Panc1 (cell line): ENCODE measurements around the gene ITGAD. TPM values are rescaled to one million over a fixed set of nuclear protein-coding genes. Genes with fewer than 3 reads are reported as not detected.

Experiments
- ATAC-seq: fragments of 200-7000 bp; cut with Tn5 transposase; 2 replicates; pipeline ENCODE4 v1.9.1; 2020; ENCODE audit warnings: mild to moderate bottlenecking, moderate library complexity
- BruUV-seq: library from RNA; stranded (reverse); fragments of 400-500 nt; replicated peaks from 2 replicates; lab custom pipeline; 2021; lab: Mats Ljungman, UMichigan
- CTCF ChIA-PET: fragments of 300-600 bp; sonication (Branson Sonifier 250); formaldehyde crosslinking; loops from one replicate; lab custom pipeline; 2022; ENCODE audit warnings: antibody characterized with exemption; lab: Charles Lee
- POLR2A ChIA-PET: fragments of 300-600 bp; sonication (Branson Sonifier 250); formaldehyde crosslinking; loops from one replicate; lab custom pipeline; 2022; ENCODE audit warnings: antibody characterized with exemption; lab: Charles Lee
- DNase-seq: peaks from one replicate; pipeline ENCODE4 v3.0.0-alpha.2; 2010; ENCODE audit warnings: low read depth, low spot score
- H3K27ac ChIP-seq: 2 replicates; pipeline ENCODE4 v1.5.1; 2011; ENCODE audit warnings: mild to moderate bottlenecking, low read length, inconsistent platforms
- H3K27me3 ChIP-seq: fragments of 200-500 bp; sonication (Bioruptor generic); 2 replicates; pipeline ENCODE4 v1.6.0; 2014; ENCODE audit warnings: low read length, inconsistent platforms; ENCODE audit not compliant: control insufficient read depth, insufficient read depth
- H3K36me3 ChIP-seq: fragments of 200-500 bp; sonication (Bioruptor generic); 2 replicates; pipeline ENCODE4 v1.5.1; 2014; ENCODE audit warnings: inconsistent platforms, mild to moderate bottlenecking, low read length, moderate library complexity; ENCODE audit not compliant: control insufficient read depth, insufficient read depth
- H3K4me1 ChIP-seq: 2 replicates; pipeline ENCODE4 v1.5.1; 2011; ENCODE audit warnings: inconsistent platforms, mild to moderate bottlenecking, low read length, moderate library complexity; ENCODE audit not compliant: control insufficient read depth, insufficient read depth
- H3K4me3 ChIP-seq, 2 experiments: 2 replicates each; pipeline ENCODE4 v1.5.1; 2011 to 2012; ENCODE audit warnings: low read depth in 2 of 2, low read length in 2 of 2, mild to moderate bottlenecking in 2 of 2, inconsistent platforms in 1 of 2, moderate library complexity in 1 of 2
- H3K9me3 ChIP-seq: fragments of 200-500 bp; sonication (Bioruptor generic); 2 replicates; pipeline ENCODE4 v1.5.1; 2014; ENCODE audit warnings: low read depth, mild to moderate bottlenecking, inconsistent platforms, low read length, moderate library complexity; ENCODE audit not compliant: control insufficient read depth, insufficient read depth
- POLR2AphosphoS5 ChIP-seq: IDR thresholded peaks from 2 replicates; pipeline ENCODE4 v1.6.1; 2012; ENCODE audit warnings: mild to moderate bottlenecking, low read depth, low read length, moderate library complexity
- SIN3A ChIP-seq: IDR thresholded peaks from 2 replicates; pipeline ENCODE4 v1.6.1; 2012; ENCODE audit warnings: low read depth, mild to moderate bottlenecking, low read length, moderate library complexity, borderline replicate concordance; ENCODE audit not compliant: insufficient read depth
- TCF7L2 ChIP-seq: IDR thresholded peaks from 2 replicates; pipeline ENCODE4 v1.6.1; 2011; ENCODE audit warnings: mild to moderate bottlenecking, low read depth, low read length, inconsistent platforms
- in situ Hi-C: cut with HindIII; loops from 2 replicates; pipeline ENCODE4 v1.10.0; 2016; ENCODE audit warnings: low sequenced_read_pairs, low pct_unique_long_range_greater_than_20kb
- intact Hi-C: fragments of 100-400 bp; cut with micrococcal nuclease; formaldehyde crosslinking; loops from one replicate; pipeline ENCODE4 v1.10.0; 2022; ENCODE audit not compliant: unreplicated experiment
- total RNA-seq: library from RNA; stranded (reverse); gene quantifications from one replicate; pipeline ENCODE4 v1.2.1, GENCODE V29; 2021; ENCODE audit not compliant: unreplicated experiment
- TF ChIP-seq, protein P1 (sequence below), 2 experiments: IDR thresholded peaks; 2 replicates each; pipeline ENCODE4 v1.6.1; 2011 to 2012; ENCODE audit warnings: low read depth in 2 of 2, control low read depth in 1 of 2, low read length in 1 of 2, mild to moderate bottlenecking in 1 of 2, moderate library complexity in 1 of 2; ENCODE audit not compliant: insufficient read depth in 1 of 2
- TF ChIP-seq, protein P2 (sequence below): fragments of 450-650 bp; IDR thresholded peaks from 2 replicates; pipeline ENCODE4 v1.5.1; 2017; ENCODE audit warnings: mild to moderate bottlenecking

The ITGAD gene
- total RNA-seq, 1 experiment from 2014 or later: not detected

DNA sequence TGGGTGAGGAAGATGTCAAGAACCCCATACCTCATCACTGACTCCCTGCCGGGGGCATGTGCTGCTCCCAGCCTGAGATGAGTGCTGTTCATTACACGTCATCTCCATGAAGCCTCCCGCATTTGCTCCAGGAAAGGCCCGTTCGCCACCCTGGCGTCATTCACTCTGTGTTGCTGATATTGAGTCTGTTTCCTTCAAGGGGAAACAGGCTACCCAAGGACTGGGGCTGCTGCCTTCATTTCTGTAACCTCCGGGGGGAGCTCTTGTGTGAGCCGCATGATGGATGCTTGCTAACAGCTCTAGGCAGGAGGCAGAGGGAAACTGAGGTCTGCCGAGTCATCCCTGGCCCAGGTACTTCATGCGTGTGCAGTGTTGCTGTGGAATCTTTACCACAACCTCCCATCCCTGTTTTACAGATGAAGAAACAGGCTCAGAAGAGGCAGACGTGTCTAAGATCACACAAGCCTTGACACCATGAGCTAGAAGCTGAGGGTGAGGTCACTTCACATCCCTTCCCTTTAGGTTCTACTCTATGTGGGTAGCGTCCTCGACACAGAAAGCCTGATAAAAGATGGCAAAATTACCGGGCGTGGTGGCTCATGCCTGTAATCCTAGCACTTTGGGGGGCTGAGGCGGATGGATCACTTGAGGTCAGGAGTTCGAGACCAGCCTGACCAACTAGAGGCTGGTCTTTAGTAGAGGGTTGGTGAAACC is 62.6 kb downstream of the ITGAD start:
- H3K27ac ChIP-seq: no peak overlapping the region
- H3K4me1 ChIP-seq: peaks cover 56% of the 10 kb centered on the region
- DNase-seq (no peak), ATAC-seq (no peak)
- H3K9me3 ChIP-seq: no peaks in the 10 kb centered on the region
- in situ Hi-C loops (no loop called here), intact Hi-C loops (loop anchor here (5.0 kb wide), 1 partner anchor 412 kb away; no protein-coding TSS in a partner anchor)
- no peaks in the 10 kb centered on the region for H3K27me3 ChIP-seq
- no peak for TF ChIP-seq TCF7L2
- TF ChIP-seq, protein P1, sequence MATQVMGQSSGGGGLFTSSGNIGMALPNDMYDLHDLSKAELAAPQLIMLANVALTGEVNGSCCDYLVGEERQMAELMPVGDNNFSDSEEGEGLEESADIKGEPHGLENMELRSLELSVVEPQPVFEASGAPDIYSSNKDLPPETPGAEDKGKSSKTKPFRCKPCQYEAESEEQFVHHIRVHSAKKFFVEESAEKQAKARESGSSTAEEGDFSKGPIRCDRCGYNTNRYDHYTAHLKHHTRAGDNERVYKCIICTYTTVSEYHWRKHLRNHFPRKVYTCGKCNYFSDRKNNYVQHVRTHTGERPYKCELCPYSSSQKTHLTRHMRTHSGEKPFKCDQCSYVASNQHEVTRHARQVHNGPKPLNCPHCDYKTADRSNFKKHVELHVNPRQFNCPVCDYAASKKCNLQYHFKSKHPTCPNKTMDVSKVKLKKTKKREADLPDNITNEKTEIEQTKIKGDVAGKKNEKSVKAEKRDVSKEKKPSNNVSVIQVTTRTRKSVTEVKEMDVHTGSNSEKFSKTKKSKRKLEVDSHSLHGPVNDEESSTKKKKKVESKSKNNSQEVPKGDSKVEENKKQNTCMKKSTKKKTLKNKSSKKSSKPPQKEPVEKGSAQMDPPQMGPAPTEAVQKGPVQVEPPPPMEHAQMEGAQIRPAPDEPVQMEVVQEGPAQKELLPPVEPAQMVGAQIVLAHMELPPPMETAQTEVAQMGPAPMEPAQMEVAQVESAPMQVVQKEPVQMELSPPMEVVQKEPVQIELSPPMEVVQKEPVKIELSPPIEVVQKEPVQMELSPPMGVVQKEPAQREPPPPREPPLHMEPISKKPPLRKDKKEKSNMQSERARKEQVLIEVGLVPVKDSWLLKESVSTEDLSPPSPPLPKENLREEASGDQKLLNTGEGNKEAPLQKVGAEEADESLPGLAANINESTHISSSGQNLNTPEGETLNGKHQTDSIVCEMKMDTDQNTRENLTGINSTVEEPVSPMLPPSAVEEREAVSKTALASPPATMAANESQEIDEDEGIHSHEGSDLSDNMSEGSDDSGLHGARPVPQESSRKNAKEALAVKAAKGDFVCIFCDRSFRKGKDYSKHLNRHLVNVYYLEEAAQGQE (IDR thresholded peaks at IDR 0.05; ENCODE audit: insufficient read depth in 1 of 2, low read depth in 2 of 2, low read length in 1 of 2): no peak
- no peak for TF ChIP-seq POLR2AphosphoS5
- TF ChIP-seq SIN3A: no peak
- TF ChIP-seq, protein P2, sequence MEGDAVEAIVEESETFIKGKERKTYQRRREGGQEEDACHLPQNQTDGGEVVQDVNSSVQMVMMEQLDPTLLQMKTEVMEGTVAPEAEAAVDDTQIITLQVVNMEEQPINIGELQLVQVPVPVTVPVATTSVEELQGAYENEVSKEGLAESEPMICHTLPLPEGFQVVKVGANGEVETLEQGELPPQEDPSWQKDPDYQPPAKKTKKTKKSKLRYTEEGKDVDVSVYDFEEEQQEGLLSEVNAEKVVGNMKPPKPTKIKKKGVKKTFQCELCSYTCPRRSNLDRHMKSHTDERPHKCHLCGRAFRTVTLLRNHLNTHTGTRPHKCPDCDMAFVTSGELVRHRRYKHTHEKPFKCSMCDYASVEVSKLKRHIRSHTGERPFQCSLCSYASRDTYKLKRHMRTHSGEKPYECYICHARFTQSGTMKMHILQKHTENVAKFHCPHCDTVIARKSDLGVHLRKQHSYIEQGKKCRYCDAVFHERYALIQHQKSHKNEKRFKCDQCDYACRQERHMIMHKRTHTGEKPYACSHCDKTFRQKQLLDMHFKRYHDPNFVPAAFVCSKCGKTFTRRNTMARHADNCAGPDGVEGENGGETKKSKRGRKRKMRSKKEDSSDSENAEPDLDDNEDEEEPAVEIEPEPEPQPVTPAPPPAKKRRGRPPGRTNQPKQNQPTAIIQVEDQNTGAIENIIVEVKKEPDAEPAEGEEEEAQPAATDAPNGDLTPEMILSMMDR: peak; percentile 75
- ChIA-PET CTCF (interaction anchor here (0.5 kb wide), 1 partner anchor 37 kb away, joined by 6 read pairs; no protein-coding TSS in a partner anchor), POLR2A (interaction anchor here (0.6 kb wide), 2 partner anchors 21 to 254 kb away, joined by 3 to 9 read pairs; no protein-coding TSS in a partner anchor)
- H3K4me3 ChIP-seq: no peak overlapping the region
- BruUV-seq: TSS peak; percentile 32
- H3K36me3 ChIP-seq: no peaks in the 10 kb centered on the region

DNA sequence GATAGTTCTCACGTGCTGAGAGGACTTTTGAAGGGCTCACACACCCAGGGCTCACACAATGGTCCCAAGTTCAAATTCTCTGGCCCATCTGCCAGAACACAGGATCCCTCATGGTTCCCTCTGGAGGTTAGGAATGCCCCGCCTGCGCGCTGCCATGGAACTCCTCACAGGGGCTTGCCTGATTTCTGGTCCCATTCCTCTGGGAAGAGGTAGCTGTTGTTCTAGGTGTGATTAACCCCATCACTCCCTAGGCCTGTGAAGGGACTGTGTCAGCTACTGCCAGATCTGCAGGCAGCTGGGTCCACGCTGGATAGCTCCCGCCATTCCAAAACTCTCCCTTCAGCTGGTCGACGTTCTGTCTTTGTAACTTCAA is 63.8 kb downstream of the ITGAD start:
- H3K4me1 ChIP-seq: peaks cover 52% of the 10 kb centered on the region
- H3K9me3 ChIP-seq: no peaks in the 10 kb centered on the region
- no peaks in the 10 kb centered on the region for H3K36me3 ChIP-seq
- in situ Hi-C loops (no loop called here), intact Hi-C loops (loop anchor here (5.0 kb wide), 1 partner anchor 410 kb away; no protein-coding TSS in a partner anchor)
- CTCF ChIA-PET: no interaction called here
- POLR2A ChIA-PET: interaction anchor here (0.6 kb wide), 1 partner anchor 658 kb away, joined by 9 read pairs; no protein-coding TSS in a partner anchor
- BruUV-seq: TSS peak; percentile 70
- peak overlapping the region; percentile 78 to 93 for H3K4me3 ChIP-seq
- TF ChIP-seq, protein P2: no peak
- TF ChIP-seq SIN3A (no peak), POLR2AphosphoS5 (no peak), TCF7L2 (no peak)
- TF ChIP-seq, protein P1 (IDR thresholded peaks at IDR 0.05; ENCODE audit: insufficient read depth in 1 of 2, low read depth in 2 of 2, low read length in 1 of 2): 0 out of 4 replicates have a peak, but pooled peaks of 1 of the 2 experiments have one; percentile 28
- no peak for DNase-seq
- ATAC-seq: no peak
- no peaks in the 10 kb centered on the region for H3K27me3 ChIP-seq
- peak overlapping the region; percentile 94 for H3K27ac ChIP-seq
